GM12801 (cell line): Measurements from ENCODE around the gene METTL27.

Experiments
- TF ChIP-seq, protein P1 (sequence below): IDR thresholded peaks from one replicate; pipeline ENCODE4 v1.5.1; 2011; ENCODE audit warnings: control low read depth; ENCODE audit not compliant: insufficient read length; ENCODE audit errors: extremely low read depth

The METTL27 gene

DNA sequence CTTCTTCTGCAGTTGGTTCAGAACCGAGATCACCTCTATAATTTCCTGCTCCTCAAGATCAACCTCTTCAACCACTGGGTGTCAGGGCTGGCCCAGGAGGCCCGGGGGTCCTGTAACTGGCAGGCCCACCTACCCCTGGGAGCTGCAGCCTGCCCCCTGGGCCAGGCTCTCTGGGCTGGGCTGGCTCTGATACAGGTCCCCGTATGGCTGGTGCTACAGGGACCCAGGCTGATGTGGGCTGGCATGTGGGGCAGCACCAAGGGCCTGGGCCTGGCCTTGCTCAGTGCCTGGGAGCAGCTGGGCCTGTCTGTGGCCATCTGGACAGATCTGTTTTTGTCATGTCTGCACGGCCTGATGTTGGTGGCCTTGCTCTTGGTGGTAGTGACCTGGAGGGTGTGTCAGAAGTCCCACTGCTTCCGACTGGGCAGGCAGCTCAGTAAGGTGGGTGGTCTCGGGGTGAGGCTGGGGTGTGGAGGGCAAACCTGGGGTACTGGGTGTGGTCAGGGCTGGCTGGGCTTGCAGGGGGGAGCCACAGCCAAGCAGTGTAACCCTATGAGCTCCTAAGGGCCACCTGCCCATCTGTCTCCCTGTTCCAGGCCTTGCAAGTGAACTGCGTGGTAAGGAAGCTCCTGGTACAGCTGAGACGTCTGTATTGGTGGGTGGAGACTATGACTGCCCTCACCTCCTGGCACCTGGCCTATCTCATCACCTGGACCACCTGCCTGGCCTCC, 22.8 kb upstream of the METTL27 start:
- TF ChIP-seq, protein P1, sequence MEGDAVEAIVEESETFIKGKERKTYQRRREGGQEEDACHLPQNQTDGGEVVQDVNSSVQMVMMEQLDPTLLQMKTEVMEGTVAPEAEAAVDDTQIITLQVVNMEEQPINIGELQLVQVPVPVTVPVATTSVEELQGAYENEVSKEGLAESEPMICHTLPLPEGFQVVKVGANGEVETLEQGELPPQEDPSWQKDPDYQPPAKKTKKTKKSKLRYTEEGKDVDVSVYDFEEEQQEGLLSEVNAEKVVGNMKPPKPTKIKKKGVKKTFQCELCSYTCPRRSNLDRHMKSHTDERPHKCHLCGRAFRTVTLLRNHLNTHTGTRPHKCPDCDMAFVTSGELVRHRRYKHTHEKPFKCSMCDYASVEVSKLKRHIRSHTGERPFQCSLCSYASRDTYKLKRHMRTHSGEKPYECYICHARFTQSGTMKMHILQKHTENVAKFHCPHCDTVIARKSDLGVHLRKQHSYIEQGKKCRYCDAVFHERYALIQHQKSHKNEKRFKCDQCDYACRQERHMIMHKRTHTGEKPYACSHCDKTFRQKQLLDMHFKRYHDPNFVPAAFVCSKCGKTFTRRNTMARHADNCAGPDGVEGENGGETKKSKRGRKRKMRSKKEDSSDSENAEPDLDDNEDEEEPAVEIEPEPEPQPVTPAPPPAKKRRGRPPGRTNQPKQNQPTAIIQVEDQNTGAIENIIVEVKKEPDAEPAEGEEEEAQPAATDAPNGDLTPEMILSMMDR, result no peak

DNA sequence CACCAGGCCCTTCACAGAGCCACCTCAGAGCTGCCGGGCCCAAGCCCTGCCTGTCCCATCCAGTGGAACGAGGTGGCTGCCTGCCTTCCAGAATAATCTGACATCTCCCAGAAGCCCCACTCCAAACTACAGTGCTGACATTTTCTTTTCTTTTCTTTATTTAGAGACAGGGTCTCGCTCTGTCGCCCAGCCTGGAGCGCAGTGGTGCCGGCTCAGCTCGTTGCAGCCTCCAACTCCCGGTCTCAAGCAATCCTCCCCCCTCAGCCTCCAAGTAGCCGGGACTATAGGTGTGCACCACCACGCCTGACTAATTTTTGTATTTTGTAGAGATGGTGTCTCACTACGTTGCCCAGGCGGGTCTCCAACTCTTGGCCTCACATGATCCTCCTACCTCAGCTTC, 19.0 kb upstream of the METTL27 start:
- TF ChIP-seq, protein P1, result no peak

DNA sequence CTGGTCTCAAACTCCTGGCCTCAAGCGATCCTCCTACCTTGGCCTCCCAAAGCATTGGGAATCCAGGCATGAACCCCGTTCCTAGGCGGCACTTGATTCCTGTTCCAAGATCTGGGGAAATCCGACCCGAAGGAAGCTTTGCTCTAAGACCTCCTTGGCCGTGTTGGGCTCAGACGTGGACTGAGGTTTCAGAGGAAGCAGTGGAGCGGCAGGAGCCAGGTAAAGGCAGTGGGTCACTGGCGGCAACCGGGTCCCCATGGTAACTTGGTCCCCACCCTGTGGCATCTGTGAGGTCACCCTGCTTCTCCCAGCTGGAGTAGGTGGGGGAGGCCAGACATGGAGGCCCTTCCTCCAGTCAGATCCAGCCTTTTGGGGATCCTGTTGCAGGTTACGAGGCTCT, 18.5 kb upstream of the METTL27 start, which contains the start of gene TMEM270:
TMEM270 (plus strand) TSS at position 301 of the 400 bp plus-strand sequence; CDS start at position 337, 36 bp downstream.
- TF ChIP-seq, protein P1, result no peak

DNA sequence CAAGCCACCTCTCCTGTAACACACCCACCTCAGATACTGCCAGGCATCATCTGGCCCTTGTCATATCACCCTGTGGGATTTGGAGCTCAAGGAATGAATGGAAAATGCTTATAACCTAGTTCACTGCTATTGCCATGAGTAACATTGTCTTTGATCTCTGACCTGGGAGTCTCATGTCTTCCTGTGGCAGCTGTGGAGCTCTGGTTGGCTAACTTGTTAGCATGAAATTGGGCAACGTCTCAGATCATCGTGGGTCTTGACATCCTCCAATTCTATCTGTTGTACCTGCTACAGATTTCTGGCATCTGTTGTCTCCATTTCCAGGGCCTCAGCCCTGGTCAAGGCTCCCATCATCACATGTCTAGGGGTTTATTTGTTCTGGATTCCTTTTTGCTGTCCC, 16.5 kb upstream of the METTL27 start:
- TF ChIP-seq, protein P1, result no peak

DNA sequence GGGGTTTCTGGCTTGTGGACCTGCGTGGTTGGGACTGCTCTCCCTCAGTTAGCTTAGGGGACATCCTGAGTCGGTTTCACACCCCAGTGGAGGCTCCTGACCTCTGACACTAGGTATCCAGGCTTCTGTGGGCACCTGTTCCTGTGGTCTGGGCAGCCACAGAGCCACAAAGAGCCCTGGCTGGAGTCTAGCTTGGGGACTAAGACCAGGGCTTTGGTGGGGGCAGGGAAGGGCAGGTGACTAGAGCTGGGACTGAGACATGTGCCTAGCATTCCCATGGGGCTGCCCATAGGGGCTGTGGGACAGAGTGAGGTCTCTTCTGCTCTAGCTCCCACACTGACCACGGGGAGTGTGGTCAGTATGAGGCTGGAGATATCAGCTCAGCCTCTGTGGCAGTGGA, 14.6 kb upstream of the METTL27 start:
- TF ChIP-seq, protein P1, result no peak

DNA sequence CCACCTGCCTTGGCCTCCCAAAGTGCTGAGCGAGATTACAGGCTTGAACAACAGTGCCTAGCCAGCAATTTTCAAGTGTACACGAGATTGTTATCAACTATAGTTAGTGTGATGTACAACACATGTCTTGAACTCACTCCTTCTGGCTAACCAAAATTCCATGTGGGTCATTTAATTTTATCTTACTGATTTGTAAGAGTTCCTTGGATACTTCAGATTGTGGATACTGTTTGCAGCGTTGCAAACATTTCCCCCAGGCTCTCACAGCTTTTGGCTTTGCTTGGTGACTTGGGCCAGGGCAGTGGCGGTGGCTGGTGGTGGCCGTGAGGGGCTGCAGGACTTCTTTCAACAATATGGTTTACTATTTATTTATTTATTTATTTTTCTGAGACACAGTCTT, 10.2 kb upstream of the METTL27 start:
- TF ChIP-seq, protein P1, result no peak

DNA sequence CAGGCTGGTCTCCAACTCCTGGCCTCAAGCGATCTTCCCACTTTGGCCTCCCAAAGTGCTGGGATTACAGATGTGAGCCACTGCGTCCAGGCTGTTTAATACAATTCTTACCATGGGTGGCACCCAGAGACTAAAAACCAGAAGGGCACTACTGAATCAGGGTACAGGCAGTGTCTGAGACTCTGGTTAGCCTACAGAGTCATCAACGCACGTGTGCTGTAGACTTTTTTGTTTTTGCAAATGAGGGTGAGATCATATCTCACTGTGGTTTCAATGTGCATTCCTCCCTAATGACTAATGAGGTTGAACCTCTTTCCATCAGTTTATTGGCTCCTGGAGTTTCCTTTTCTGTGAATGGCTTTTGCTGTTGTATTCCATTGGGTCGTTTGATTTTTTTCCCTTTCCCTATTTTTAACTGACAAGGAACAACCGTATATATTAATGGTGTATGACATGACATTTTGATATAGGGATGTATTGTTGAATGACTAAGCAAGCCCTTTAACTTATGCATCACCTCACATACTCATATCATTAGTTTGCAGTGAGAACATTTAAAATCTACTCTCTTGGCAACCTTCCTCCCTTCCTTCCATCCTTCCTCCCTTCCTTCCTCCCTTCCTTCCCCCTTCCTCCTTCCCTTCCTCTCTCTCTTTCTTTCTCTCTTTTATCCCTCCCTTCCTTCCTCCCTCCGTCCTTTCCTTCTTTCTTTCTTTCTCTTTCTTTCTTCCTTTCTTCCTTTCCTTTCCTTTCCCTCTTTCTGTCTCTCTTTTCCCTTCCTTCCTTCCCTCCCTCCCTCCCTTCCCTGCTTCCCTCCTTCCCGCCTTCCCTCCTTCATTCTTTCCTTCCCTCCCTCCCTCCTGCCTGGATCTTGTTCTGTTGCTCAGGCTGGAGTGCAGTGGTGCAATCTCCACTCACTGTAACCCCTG, 9.4 kb upstream of the METTL27 start:
- TF ChIP-seq, protein P1, result no peak
